Spleen (tissue), 7 donors: ENCODE measurements around the gene TRIM2.

Experiments
- CTCF ChIP-seq, 11 experiments: fragments of 200-600 bp in 7 of 11; fragments of 450-650 bp in 4 of 11; sonication (generic) in 4 of 11; IDR thresholded peaks in 8 of 11; conservative IDR thresholded peaks in 3 of 11; 1 replicate in 7 of 11; 2 replicates in 4 of 11; pipeline versions ENCODE4 v1.4.0 to v1.8.0; 2016 to 2021; ENCODE audit warnings: antibody characterized with exemption in 11 of 11, inconsistent platforms in 4 of 11, mild to moderate bottlenecking in 1 of 11
- POLR2AphosphoS5 ChIP-seq, 3 donors: sonication (generic); formaldehyde crosslinking; IDR thresholded peaks; one replicate each; pipeline ENCODE4 v1.5.1; 2017; ENCODE audit warnings: antibody characterized with exemption in 3 of 3
- donor health status: DM: no; HTN: no; CAD: no; lungs with moderate emphysema.
- donor health status: DM: no; HTN: no; CAD: no.
- donor health status: DM: no; HTN: no; CAD: no.

GRCh38 chr4:153271820-153272219 is 67.6 kb downstream of the TRIM2 start:
- no peak for TF ChIP-seq CTCF (IDR thresholded peaks at IDR 0.05 in 8 of 11, conservative IDR thresholded peaks at IDR 0.05 in 3 of 11)
- TF ChIP-seq POLR2AphosphoS5 (IDR thresholded peaks at IDR 0.05): no peak
